HG03520 (cell line): ENCODE data around the gene SLC38A3.

Experiments used
- ATAC-seq: cut with Tn5 transposase; IDR thresholded peaks from one replicate; pipeline ENCODE4 v1.9.1; 2021; ENCODE audit warnings: mild to moderate bottlenecking, moderate library complexity; ENCODE audit not compliant: unreplicated experiment

SLC38A3 gene

DNA sequence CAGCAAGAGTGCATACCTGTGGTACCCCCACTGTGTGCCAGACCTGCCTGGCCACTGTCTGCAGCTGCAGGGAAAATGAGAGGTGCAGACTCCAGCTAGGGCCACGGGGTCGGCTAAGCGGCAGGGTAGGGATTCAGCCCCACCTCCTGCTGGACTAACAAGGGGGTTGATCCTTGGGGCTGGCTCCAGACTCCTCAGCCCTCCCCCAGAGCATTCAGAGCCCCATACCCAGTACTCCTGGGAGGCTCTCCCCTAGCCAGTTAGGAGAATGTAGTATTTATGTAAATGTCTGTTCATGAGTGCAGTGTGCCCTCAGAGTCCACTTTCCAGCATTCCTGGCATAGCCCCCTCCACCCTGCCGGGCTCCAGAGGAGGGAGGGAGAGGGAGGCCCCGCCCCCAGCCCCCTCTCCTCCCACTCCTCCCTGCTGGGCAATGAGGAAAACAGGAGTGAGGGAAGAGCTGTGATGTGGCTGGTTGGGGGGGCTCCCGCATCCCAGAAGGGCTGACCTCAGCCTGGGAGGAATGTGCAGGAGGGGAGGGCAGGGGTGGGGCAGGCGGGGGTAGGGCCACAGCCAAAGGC is 59.4 kb downstream of the SLC38A3 start:
- ATAC-seq: no peak

DNA sequence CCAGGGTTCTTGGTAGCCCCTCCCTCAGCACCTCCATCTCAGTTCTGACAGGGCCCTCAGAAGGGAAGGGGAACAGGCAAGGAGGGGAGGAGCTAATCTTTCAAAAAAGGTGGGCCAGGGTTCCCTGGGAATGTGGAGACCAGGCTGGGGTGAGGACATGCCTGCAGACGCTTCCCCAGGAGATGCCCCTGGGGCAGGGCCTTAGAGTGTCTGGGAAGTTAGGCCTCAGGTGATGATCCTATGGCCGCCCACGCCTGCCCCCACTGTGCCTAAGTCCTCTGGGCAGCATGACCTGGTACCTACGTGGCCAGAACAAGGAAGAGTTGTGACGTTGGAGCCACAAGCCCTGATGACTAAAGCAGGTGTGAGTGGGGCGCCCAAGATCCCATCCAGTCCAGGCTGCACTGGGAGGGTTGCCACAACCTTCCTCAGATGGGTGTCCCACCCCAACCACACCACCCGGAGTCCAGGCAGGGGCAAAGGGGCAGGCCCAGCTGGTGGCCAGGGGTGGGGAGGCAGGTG is 60.0 kb downstream of the SLC38A3 start:
- ATAC-seq: no peak

DNA sequence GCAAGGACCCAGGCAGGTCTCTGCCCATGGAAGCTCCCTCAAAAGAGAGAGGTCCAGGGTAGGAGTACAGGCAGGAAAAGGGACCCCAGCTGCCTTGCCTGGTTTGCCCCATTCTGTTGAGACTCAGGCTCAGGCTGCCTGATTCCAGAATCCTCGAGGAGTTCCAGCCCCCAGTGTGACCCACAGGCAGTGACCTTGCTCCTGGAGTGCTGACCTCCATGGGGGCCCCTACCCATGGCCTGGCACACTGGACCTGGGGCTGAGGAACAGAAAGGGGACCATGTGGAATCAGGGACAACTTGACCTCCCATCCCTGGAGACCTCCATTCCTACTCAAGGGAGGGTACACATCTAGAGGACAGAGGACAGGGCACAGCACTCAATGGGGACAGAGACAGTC is 60.5 kb downstream of the SLC38A3 start:
- no peak for ATAC-seq

DNA sequence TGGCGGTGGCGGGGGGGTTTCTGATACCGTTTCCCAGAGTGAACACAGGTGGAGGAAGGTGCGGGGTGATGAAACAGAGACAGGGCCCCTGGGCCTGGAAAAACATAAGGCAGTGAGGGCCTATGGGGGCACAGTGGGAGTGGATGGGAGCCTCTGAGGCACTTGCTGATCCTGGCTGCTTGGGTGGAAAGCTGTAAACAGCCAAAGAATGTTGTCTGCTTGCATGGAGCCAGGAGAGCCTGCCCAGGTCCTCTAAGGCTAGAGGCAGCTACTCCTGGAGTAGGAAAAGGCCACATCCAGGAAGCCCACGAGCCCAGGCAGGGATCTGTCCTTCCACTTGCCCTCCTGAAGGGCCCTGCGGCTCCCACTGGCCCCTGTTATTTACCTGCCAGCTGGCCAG is 60.9 kb downstream of the SLC38A3 start:
- ATAC-seq: no peak

DNA sequence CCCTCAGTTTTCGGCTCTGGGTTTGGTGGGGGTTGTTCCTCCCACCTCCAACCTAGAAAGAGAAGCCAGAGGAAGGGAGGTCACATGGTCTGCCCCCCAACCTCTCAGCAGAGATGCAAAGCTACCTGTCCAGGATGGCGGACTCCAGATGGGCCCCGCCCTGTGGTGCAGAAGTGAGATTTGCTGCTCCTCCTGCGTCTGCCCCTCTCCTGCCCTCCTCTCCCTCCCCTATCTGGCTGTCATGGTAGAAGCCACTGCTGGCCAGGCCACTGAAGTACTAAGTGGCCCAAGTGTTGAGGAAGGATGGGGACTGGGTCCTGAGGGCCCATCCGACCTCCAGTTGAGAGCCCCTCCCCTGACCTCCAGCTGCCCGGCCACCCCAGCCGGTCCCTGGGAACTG is 61.8 kb downstream of the SLC38A3 start:
- ATAC-seq: no peak

DNA sequence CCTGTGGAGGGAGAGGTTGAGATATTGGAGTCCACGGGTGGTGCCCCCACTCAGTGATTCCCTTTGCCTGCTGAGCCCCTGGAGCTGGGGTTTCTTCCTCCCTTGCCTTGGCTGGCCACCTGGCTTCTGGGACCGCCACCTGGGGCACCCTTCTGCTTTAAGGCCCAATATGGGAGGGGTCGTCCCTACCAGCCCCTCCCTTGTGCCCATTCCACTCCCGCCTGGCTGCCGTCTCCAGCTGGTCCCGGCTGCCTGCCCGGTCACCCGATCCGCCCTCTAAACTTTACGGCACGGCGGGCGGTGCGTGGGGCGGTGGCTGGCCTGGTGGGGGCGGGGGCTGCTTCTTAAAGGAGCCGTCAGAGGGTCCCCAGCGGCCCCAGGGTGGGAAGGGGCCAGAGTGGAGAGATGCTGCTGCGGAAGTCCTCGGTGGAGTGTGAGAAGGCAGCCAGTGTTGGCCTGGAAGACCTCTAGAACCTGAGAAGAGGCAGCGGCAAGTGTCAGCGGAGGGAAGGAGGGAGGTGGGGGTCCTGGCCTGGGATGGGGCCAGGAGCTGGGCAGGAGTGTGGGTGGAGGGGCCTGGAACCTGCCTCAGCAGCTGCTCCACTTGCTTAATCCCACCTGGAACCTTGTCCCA is 62.3 kb downstream of the SLC38A3 start:
- no peak for ATAC-seq

DNA sequence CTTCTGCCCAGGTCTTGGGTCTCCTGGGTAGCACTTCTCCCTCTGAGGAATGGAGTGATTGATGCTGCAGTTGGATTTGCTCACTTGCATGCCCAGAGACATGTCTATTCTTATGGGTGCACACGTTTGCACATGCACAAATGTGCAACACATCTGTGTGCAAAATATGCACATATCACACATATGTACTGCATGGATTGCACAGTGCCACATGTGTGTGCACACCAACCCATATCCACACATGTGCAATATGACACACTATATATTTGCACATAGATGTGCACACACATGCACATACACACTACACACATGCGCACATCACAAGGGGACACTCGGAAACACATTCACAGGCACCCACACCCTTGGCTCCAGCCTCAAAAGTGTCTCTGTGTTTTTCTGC is 63.2 kb downstream of the SLC38A3 start:
- ATAC-seq: no peak

DNA sequence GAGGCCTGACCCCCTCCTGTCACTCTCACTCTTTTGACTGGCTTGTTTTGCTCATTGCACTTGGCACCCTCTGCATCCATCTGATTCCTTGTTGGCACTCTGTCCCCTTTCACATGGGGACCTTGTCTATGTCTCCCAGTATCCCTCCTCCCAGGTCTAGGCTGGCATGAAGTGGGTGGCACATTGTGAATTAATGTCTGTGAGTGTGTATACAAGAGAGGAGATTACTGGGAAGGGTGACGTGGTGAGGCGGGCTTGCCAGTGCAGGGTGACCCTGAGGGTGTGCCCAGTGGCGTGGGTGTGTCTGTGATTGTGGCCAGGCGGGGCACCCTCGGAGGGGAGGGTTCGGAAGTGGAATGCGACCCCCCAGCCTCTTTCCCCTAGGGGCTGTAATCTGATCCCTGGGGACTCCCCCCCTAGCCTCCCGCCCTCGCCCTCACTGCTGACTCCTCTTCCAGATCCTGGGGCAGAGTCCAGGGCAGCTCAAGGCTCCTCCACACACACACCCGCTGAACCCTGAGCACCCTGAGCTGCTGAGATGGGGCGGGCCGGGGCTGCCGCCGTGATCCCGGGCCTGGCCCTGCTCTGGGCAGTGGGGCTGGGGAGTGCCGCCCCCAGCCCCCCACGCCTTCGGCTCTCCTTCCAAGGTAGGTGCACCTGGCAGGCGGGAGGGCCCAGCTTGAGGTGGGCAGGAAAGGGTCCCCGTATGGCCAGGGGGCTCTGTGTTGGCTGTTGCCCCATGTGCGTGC is 63.8 kb downstream of the SLC38A3 start, which contains the start of gene SEMA3B:
TSS of gene SEMA3B (plus strand) at position 445 of the 749 bp plus-strand sequence. CDS start at position 539, 94 bp downstream.
- no peak for ATAC-seq

DNA sequence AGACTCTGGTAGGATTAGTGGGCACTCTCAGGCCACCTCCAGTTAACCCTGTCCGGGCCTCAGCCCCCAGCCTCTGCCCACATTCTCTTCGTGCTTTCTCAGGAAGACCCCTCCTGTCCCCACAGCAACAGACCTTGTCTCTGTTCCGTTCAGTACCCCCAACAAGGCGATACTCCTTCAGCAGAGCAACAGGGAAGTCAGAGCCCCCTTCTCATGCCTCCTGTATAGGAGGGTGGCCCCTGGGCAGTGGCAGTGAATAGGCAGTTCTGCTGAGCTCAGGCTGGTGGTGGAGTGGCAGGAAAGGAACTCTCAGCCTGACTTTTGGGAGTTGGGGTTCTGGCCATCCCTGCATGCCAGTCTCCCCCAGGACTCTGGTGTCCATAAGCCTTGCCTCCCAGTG is 64.4 kb downstream of the SLC38A3 start:
- ATAC-seq: no peak

DNA sequence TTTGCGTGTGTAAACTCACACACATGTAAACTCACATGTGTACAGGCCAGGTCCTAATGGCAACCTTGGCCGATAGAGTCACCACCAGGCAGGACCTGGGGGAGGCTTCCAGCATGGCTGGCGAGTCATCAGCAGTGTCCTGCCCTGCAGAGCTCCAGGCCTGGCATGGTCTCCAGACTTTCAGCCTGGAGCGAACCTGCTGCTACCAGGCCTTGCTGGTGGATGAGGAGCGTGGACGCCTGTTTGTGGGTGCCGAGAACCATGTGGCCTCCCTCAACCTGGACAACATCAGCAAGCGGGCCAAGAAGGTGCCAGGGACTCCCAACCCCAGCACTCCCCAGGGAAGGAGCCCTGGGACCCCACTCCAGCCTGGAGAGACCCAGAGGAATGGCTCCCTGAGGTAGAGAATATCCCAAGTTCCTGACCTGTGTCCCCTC is 64.9 kb downstream of the SLC38A3 start:
- no peak for ATAC-seq

DNA sequence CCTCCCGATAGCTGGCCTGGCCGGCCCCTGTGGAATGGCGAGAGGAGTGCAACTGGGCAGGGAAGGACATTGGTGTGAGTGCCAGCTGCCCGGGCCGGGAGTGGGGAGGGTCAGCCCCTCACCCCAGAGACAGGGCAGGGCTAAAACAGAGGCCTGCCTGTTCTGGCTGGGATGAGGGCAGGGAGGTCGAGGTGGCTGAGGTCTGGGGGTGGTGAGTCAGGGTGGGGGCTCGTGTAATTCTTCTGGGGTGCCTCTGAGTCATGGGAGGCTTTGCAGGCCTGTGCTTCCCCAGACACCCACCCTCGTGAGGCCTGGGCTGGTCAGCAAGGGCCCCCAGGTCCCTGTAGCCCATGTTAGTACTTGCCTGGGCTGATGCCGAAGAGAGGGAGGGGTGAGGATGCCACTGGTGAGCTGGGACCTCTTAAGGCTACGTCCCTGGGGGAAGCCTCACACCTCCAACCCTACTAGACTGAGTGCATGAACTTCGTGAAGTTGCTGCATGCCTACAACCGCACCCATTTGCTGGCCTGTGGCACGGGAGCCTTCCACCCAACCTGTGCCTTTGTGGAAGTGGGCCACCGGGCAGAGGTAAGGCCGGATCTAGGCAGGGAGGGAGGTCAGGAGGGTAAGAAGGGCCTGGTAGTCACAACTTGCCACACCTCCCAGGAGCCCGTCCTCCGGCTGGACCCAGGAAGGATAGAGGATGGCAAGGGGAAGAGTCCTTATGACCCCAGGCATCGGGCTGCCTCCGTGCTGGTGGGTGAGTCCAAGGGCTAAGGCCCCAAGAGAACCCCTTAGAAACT is 65.6 kb downstream of the SLC38A3 start:
- ATAC-seq: no peak
